ENCODE data around the gene KCNJ15. TPM values are rescaled to one million over a fixed set of nuclear protein-coding genes. Genes with fewer than 3 reads are reported as not detected.
A peak's percentile ranks its signal among the peaks of the same experiment; 100 is the strongest.

KCNJ15 gene
- total RNA-seq, 3 donors from 2014 or later: 0.80 to 6.9 (median 0.98) TPM

DNA sequence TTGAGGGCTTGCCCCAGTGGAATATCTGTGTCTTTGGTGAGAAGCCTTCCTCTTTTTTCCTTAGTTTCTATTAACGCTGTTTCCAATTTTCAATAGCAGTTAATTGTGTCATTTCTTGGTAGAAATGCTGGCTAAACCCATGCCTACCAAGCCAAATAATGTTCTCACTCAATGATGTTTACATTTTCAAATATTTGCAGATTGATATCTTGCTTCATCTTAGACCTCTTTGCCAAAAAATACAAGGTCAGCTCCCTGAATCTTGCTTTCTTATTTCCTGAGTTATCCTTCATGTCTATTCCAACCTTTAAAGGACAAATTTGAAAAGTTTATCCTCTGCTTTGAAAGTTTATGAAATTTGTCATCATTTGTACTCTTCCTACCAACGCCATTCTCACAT is 5.1 kb downstream of the KCNJ15 start:
- H3K4me1 ChIP-seq: no peaks in the 10 kb centered on the region
- no peak overlapping the region for H3K27ac ChIP-seq
- H3K27me3 ChIP-seq: no peaks in the 10 kb centered on the region
- no peaks in the 10 kb centered on the region for H3K36me3 ChIP-seq
- no peaks in the 10 kb centered on the region for H3K9me3 ChIP-seq
- intact Hi-C loops (cut with DNase I; ENCODE audit: low total_unique reads): no loop called here
- no peak for DNase-seq (ENCODE audit: low spot score in 2 of 2)
- TF ChIP-seq POLR2AphosphoS5 (IDR thresholded peaks at IDR 0.05) (no peak), POLR2A (IDR thresholded peaks at IDR 0.05) (no peak)
- TF ChIP-seq, protein P1, sequence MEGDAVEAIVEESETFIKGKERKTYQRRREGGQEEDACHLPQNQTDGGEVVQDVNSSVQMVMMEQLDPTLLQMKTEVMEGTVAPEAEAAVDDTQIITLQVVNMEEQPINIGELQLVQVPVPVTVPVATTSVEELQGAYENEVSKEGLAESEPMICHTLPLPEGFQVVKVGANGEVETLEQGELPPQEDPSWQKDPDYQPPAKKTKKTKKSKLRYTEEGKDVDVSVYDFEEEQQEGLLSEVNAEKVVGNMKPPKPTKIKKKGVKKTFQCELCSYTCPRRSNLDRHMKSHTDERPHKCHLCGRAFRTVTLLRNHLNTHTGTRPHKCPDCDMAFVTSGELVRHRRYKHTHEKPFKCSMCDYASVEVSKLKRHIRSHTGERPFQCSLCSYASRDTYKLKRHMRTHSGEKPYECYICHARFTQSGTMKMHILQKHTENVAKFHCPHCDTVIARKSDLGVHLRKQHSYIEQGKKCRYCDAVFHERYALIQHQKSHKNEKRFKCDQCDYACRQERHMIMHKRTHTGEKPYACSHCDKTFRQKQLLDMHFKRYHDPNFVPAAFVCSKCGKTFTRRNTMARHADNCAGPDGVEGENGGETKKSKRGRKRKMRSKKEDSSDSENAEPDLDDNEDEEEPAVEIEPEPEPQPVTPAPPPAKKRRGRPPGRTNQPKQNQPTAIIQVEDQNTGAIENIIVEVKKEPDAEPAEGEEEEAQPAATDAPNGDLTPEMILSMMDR (IDR thresholded peaks at IDR 0.05): no peak
- no peak overlapping the region for H3K4me3 ChIP-seq

DNA sequence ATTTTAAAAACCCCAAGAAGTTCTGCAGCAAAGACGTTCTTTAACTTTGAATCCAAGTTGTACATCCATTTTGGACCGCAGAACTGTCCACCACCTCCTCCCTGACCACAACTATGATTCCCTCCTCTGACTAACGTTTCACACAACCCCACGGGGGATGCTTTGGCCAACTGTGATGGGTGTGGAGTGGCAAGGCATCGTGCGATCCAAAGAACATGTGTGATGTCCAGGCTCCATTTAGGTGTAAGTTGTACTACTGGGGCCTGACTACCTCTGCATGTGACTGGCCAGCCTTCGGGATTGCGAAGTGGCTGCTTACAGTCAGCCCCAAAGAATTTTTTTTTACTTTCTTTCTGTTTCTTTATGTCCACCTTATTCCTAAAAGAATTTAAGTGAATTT is 6.7 kb downstream of the KCNJ15 start:
- Histone ChIP-seq H3K27ac (no peak overlapping the region), H3K36me3 (no peaks in the 10 kb centered on the region), H3K4me3 (no peak overlapping the region), H3K9me3 (no peaks in the 10 kb centered on the region), H3K4me1 (no peaks in the 10 kb centered on the region), H3K27me3 (no peaks in the 10 kb centered on the region)
- no peak for DNase-seq (ENCODE audit: low spot score in 2 of 2)
- TF ChIP-seq, protein P1 (IDR thresholded peaks at IDR 0.05): no peak
- TF ChIP-seq POLR2AphosphoS5 (IDR thresholded peaks at IDR 0.05) (no peak), POLR2A (IDR thresholded peaks at IDR 0.05) (no peak)
- intact Hi-C loops (cut with DNase I; ENCODE audit: low total_unique reads): no loop called here

DNA sequence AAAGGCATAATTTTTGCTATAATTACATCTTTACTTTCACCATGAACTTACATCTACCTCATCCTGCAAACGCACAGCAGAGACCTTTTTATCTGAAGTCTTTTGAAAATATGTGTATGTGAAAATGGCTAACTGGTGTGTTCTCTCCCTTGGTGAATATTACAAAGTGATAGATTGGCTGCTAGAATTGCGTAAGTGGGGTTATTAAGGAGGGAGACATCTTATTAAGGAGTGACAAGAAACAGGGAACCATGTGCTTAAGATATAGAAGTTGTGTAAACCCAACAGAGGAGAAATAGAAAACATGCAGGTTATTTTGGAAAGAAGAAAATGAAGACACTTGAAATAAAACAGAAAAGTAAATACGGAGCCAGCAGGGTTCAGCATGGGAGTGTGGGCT is 7.8 kb downstream of the KCNJ15 start:
- intact Hi-C loops (cut with DNase I; ENCODE audit: low total_unique reads): no loop called here
- no peak for TF ChIP-seq POLR2A (IDR thresholded peaks at IDR 0.05)
- TF ChIP-seq, protein P1 (IDR thresholded peaks at IDR 0.05): no peak
- Histone ChIP-seq H3K4me1 (no peaks in the 10 kb centered on the region), H3K27ac (no peak overlapping the region), H3K27me3 (no peaks in the 10 kb centered on the region), H3K9me3 (no peaks in the 10 kb centered on the region), H3K36me3 (no peaks in the 10 kb centered on the region), H3K4me3 (no peak overlapping the region)
- DNase-seq (ENCODE audit: low spot score in 2 of 2): no peak

DNA sequence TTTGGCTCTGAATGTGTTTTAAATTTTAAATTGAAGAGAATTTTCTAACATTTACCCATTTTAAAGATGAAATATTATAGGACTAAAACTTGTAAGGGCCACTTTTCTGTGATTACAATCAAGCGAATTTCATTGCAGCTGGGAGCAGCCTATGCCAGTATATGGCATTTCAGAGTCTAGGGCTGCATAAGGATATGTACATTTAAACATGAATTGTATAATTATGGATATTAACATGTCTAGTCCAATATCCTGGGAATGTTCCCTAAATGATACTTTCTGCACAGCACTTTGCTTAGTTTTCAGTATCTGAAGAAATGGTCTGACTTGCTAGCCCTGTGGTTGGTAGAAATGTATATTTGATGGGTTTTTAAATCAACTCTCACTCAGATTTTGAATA is 8.4 kb downstream of the KCNJ15 start:
- H3K4me3 ChIP-seq: no peak overlapping the region
- no peak for DNase-seq (ENCODE audit: low spot score in 2 of 2)
- H3K36me3 ChIP-seq: no peaks in the 10 kb centered on the region
- TF ChIP-seq POLR2A (IDR thresholded peaks at IDR 0.05) (no peak), POLR2AphosphoS5 (IDR thresholded peaks at IDR 0.05) (no peak)
- TF ChIP-seq, protein P1 (IDR thresholded peaks at IDR 0.05): no peak
- no peaks in the 10 kb centered on the region for H3K9me3 ChIP-seq
- no peaks in the 10 kb centered on the region for H3K27me3 ChIP-seq
- H3K4me1 ChIP-seq: no peaks in the 10 kb centered on the region
- no peak overlapping the region for H3K27ac ChIP-seq
- intact Hi-C loops (cut with DNase I; ENCODE audit: low total_unique reads): no loop called here

DNA sequence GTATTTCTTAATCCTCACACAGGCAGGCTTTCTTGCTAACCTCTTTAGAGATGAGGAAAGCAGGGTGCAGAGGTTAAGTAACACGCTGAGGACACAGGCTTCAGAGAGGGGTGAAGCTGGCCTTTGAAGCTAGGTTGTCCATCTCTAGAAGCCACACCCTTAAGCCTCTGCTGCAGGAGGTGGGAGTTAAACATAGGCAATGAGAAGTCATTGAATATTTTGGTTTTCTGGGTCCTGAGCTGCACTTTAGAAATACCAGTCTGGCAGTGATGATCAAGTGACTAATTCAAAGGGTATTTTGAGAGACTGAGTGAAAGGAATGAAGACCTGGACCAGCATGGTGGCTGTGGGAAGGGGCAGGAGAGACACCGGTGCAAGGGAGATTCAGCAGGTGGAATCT is 9.9 kb downstream of the KCNJ15 start:
- TF ChIP-seq, protein P1 (IDR thresholded peaks at IDR 0.05): no peak
- TF ChIP-seq POLR2AphosphoS5 (IDR thresholded peaks at IDR 0.05) (no peak), POLR2A (IDR thresholded peaks at IDR 0.05) (no peak)
- no peak for DNase-seq (ENCODE audit: low spot score in 2 of 2)
- intact Hi-C loops (cut with DNase I; ENCODE audit: low total_unique reads): no loop called here
- no peaks in the 10 kb centered on the region for H3K36me3 ChIP-seq
- H3K4me3 ChIP-seq: no peak overlapping the region
- no peaks in the 10 kb centered on the region for H3K9me3 ChIP-seq
- peak overlapping the region in 1 of 2 donors; percentile 60 for H3K27ac ChIP-seq
- H3K4me1 ChIP-seq: no peaks in the 10 kb centered on the region
- H3K27me3 ChIP-seq: no peaks in the 10 kb centered on the region
